ENCODE measurements around the gene IFT57.

- no peak for TF ChIP-seq CTCF (optimal IDR thresholded peaks at IDR 0.05 in 1 of 3, IDR thresholded peaks at IDR 0.05 in 1 of 3, conservative IDR thresholded peaks at IDR 0.05 in 1 of 3; ENCODE audit: extremely low read depth in 1 of 3, insufficient read depth in 2 of 3, low read length in 3 of 3)
- TF ChIP-seq EZH2 (IDR thresholded peaks at IDR 0.05; ENCODE audit: low read length) = no peak
Observed at GRCh38 chr3:108200024-108200423, 22.2 kb downstream of the IFT57 start.
